Peyer's patch (tissue), 4 donors: ENCODE results near the gene SORCS1.

Experiments used
- POLR2A ChIP-seq, 2 donors: fragments of 450-650 bp; IDR thresholded peaks; one replicate each; pipeline ENCODE4 v1.5.1; 2017; ENCODE audit warnings: antibody characterized with exemption in 2 of 2, mild to moderate bottlenecking in 2 of 2, moderate library complexity in 2 of 2
- TF ChIP-seq, protein P1 (sequence below), 6 experiments: fragments of 450-650 bp in 4 of 6; fragments of 200-600 bp in 2 of 6; sonication (generic) in 1 of 6; IDR thresholded peaks; one replicate each; pipeline ENCODE4 v1.5.1; 2017 to 2019; ENCODE audit warnings: antibody characterized with exemption in 6 of 6, mild to moderate bottlenecking in 3 of 6, moderate library complexity in 1 of 6

DNA sequence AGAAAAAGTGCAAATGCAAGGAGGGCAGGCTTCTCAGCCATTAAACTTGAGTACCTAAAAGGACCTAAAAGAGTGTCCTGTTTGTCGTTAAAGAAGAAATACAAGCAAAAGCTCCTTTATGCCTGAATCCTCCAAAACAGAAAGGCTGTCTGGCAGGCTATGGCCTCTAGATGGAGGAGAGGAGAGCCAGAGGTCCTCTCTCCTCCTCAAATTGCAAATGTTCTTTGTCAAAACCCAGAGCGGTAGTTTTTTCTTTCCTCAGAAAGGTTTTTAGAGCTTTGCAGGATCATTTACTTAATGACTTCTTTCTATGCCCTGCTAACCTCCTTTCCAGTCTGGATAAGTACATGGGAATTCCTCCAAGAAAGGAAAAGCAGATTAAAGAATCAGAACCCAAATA is 1.9 kb upstream of the SORCS1 start:
- TF ChIP-seq, protein P1, sequence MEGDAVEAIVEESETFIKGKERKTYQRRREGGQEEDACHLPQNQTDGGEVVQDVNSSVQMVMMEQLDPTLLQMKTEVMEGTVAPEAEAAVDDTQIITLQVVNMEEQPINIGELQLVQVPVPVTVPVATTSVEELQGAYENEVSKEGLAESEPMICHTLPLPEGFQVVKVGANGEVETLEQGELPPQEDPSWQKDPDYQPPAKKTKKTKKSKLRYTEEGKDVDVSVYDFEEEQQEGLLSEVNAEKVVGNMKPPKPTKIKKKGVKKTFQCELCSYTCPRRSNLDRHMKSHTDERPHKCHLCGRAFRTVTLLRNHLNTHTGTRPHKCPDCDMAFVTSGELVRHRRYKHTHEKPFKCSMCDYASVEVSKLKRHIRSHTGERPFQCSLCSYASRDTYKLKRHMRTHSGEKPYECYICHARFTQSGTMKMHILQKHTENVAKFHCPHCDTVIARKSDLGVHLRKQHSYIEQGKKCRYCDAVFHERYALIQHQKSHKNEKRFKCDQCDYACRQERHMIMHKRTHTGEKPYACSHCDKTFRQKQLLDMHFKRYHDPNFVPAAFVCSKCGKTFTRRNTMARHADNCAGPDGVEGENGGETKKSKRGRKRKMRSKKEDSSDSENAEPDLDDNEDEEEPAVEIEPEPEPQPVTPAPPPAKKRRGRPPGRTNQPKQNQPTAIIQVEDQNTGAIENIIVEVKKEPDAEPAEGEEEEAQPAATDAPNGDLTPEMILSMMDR (IDR thresholded peaks at IDR 0.05): no peak
- no peak for TF ChIP-seq POLR2A (IDR thresholded peaks at IDR 0.05)
